NCI-H146 (cell line): ENCODE results near the gene CERKL.
A peak's percentile ranks its signal among the peaks of the same experiment; 100 is the strongest.

ENCODE experiments used
- DNase-seq: peaks from one replicate; lab custom pipeline; 2025; lab: John Stamatoyannopoulos, UW

The CERKL gene

DNA sequence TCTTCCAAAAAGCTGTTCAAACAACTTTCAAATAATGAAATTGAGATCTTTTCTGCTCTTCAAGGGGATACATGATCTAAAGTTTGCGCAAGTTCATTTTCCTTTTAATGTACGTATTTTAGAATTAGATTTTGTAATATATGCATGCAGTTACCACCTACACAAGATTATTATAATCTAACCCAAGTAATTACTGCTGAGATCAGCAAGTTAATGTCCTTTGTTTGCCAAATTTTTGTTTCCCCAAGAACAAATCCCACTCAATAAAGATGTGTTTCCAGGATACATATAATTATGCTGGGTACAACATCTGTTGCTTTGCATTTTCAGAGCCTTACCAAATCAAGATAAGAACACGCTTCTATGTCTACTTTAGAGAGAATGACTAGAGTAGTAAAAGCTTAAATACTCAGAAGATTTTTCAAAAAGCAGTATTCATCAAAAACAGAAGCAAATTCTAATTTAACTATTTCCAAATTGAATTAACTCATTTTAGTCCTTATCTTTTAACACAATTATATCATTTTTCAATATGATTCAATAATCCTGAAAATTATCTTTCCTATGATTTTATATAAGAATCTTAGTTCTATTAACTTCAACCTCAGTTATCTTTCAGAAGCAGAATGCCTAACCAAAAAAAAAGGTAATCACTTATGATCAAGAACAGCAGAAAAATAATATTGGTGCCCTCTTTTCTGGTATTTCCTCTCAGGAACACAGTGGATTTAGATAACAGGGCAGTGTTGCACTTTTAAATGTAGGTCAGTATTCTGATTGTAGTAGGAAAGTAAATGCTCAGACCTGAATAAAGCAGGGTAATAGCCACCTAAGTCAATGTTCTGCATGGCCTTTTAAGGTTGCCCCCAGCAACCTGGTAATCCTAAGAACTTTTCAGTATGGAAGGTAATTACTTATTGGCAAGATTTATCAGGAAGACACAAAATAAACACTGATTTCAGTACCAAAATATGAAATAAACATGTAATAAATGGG is 28.0 kb downstream of the CERKL start:
- DNase-seq, result no peak

DNA sequence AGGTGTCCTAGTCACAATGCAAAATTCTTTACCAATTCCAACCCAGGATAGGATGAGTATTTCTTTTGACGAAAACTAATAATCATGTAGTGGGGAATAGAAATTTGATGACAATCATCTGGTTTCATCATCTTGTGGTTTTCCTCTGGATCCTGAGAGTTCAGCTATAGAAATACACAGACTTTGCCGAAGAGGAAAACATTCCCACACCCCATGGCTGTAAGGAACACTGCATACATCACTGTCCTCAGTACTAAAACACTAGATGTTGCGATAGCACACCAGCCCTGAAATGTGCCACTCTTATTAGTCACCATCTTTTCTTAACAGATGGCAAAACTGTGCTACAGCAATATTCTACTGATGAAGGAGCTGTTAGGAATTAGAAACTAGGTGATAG is 29.4 kb downstream of the CERKL start:
- DNase-seq, result no peak

DNA sequence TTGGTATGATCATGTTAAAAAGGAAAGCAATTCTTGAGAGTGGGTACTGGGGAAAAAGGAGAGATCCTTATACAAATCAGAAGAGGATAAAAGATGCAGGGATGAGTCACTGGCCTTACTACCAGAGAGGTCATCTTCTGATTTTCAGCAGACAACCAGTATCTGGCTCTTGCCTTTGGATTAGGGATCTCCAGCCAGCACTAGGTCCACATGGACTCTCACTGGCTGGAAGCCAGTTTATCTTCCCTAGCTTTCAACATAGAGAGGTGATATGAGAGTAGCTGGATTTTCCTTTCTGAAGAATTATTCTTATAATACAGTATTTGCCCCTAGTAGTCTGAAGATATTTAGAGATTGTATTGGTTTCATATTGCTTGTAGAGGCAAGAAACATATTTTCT is 30.2 kb downstream of the CERKL start:
- DNase-seq, result no peak

DNA sequence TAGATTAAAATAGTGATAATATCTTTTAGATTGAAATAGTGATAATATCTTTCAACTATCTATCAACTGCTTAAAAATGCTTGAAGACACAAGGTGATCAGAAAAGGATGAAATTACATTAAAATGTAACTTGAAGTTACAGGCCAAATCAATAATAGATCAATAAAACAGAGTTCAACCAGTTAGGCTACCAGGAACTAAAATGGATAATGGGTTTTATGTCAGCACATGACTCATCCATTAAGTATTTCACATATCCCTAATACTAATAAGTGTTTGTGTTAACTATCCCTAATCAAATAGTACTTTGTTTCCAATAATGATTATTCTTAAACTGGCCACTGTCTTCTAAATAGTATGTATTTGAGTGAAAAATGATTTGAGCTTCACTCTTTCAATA is 33.7 kb downstream of the CERKL start:
- DNase-seq, result no peak

DNA sequence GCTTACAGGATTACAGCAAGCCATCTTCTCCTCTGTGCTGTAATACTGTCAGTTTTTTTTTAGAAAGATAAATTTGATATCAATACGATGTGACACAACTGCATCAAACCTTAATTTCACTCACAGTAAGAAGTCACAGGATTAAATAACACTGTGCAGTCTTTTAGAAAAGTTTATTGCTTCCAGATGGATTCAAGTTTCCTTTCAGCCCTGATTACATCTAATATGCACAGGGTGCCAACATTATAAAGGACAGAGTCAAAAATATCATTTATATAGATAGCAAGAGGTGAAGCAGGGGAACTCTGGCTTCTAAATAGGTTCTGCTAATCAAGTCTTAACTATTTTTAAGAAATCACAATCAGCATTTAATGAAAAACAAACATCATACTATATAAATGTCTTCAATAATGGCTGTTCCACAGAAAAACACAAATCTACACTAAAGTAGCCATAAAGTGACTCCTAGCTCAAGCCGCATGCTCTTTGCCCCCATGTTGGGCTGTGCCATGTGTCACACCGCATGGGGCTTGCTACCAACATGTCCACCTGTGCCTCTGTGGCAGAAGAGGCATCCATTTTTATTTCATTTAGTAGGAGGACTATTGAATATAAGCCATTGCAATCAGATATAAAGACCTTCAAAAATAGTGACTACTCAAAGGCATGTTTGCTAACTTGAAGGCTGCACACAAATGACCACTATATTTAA is 35.0 kb downstream of the CERKL start:
- DNase-seq, result no peak

DNA sequence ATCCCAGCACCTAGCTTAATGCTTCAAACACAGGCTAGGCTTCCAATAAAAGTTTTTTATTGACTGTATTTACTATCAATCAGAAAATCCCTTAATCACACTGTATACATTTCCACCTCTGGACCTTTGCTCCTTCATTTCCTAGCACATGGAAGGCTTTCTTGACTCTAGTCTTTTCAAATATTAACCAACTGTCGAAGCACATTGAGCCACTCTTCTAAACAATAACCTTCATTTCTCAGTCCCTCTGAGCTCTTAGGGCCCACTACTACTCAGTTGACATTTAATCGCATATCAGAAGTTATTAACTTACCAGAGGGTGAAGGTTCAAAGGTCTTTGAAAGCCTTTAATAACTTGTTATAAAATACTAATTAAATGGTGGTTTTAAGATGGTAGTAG is 37.4 kb downstream of the CERKL start:
- no peak for DNase-seq

DNA sequence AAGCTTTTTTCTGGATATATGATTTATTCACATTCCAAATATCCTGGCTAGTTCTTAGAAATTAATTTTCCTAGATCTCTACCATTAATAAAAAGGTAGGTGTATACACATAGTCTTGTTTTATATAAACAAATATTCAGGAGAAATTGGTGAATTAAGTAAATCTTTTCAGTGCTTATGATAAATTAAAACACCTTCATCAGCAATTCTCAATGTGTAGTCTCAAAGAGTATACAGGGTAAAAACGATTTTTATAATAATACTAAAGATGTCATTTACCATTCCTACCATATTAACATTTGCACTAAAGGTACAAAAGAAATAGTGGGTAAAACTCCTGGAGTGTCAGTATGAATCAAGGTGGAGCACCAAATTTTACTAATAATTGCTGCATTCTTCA is 40.2 kb downstream of the CERKL start:
- no peak for DNase-seq

DNA sequence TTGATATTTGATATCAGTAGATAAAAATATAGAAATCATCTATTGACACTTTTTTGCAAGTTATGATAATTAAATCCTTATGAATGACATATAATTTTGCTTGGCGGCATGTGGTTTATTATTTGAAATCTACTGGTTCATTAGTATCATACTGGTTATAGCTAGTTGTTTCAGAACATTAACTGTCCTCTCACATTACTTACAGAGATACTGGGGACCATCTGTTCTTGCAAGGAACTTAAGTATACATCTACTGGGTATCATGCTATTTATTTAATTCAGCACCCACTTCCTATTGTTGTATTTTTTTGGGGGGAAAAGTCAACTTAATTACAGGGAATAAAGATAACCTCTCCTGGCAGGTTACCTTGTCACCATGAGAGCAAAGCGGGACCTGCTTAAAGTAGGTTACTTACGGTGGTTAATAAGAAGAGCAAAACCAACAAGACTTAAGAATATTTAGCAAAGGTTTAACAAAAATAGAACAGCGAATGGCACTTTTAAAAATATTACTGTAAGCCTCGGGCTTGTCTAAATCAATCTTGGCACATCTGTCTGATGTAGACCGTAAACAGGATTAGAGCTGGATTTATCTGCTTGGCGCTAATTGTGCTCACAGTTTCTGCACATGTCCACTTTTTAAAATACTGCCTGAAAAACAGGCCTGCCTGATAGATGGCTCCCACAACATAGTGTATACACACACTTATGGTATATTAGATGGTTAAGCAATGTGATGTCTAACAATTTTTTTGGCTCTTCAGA is 41.8 kb downstream of the CERKL start:
- DNase-seq, result no peak

DNA sequence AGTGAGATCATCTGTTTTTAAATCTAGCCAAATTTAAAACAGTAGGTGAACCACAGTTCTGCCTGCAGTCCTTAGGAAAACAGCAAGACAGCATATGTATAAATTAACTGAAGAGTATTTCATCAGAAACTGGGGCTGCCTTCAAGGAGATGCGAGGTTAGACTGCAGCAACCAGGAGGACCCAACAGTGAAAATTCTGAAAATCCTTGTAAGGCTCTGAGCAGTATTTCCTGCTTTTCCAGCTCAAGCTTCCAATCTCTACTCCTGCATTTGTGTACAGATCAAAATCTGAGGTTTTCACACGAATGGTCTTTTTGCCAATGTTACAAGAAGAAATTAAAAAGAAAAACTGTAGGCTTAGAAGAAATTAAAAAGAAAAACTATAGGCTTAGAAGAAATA is 43.7 kb downstream of the CERKL start:
- DNase-seq, result no peak

DNA sequence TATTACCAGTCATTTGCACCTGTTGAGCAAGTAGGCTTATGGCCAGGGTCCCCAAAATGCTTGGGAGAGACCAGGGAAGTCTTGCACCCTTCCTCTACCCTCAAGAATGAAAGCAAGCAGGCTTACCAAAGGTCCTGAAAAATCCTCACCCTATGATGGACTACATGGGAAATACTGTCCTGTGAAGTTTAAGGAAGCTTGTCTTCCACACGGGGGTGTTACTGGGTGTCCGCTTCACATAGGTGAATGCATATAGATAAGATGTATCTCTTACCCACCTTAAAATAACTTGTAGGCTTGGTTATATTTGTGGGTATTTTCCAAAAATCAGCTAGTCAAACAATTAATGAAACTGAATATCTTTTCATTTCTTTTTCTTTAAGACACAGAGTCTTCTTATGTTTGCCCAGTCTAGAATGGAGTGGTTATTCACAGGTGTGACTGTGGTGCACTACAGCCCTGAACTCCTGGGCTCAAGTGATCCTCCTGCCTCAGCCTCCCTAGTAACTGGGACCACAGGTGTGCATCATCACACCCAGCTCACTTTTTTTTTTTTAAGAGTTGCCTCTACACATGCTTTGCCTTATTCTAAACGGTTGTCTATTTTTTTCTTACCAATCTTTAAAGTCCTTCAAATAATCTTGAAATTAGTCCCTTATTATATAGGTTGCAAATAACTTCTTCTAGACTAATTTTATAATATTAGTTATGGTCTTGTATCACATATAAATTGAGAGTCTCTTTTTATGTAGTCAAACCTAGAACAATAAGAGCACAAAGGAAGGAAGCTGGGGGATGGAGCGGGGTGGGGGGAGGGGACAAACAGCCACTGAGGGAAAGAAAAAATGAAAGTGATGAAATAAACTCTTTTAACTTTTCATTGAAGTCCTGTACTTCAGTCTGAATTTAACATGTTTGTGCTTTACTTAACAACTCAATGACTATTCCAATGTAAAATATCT is 49.0 kb downstream of the CERKL start:
- no peak for DNase-seq

DNA sequence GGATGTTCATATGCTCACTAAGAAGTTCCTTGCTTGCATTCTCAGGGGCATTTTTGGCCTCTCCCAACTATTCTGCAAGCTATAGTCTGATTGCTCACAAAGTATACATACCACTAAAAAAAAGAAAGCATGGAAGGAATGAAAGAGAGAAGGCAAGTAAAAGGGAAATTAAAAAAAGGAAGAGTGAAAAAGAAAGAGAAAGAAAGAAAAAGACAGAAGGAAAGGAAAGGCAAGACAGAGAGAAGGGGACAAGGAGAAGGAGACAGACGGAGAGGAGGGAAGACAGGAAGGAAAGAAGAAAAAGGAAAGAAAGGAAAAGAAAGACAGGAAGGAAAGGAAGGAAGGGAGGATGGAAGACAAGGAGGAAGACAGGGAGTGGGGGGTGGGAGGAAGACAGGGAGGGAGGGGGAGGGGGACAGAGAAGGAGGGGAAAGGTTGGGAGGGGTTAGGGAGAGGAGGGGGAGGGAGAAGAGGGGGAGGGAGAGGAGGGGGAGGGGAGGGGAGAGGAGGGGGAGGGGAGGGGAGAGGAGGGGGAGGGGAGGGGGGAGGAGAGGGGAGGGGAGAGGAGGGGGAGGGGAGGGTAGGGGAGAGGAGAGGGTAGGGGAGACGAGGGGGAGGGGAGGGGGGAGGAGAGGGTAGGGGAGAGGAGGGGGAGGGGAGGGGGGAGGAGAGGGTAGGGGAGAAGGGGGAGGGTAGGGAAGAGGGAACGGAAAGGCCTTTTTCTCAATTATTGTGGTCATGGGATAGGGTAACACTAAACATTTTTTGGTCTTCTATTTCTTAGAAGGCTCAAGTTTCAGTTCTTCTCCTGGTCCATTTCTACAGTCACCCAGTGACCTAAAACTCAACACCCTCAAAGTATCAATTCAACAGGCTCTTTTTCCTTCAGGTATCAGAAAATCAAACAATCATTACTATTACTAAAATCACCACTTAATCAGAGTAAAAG is 50.7 kb downstream of the CERKL start:
- no peak for DNase-seq

DNA sequence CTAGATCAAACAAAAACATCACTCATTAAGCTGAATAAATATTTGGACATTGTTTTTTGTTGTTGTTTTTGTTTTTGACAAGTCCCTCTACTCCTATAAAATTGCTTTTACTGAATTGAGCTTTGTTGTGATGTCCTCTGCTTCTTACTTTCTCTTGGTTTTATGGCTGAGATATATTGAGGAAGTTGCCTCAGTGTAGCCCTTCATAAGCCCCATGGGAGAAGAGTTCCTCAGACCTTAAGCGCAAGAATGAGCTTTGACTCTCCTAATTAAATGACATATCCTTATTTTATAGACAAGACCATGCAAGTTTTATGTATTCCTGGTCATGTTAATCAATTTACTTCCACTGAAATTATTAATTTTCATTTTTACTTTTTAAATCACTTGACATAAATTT is 54.9 kb downstream of the CERKL start:
- no peak for DNase-seq

DNA sequence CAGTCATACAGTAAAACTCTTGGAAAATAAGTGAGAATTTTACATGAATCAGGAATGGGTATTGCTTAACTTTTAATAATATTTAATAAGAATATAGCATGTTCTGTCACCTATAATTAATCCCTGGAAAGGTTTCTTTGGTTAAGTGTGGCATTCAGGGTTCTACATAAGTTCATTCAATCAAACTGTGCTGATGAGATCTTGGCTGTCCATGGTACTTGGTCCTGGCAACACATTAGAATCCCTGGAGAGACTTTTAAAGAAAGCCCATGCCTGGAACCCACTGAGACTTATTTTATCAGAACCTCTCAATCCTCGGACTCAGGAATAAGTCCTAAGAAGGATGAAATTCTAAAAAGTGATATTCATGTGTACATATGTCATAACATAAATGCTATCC is 60.3 kb downstream of the CERKL start:
- no peak for DNase-seq

DNA sequence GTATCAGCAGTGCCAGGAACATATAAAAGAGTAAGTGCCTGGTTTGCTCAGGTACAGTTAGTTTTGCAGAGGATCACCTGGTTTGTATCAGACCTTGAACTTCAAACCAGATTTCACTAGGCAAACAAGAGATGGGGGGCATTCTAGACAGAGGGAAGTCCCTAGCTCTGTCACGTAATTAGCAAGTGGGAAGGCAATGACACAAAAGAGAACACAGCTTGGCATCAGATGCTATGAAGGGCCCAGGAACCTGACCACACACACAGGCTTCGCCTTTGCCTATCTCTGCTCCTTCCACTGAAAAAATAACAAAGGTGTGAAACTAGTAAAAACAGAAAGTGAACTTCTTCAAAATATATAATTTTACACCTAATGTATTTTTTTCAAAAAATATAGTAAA is 62.6 kb downstream of the CERKL start:
- peak; percentile 4 for DNase-seq

DNA sequence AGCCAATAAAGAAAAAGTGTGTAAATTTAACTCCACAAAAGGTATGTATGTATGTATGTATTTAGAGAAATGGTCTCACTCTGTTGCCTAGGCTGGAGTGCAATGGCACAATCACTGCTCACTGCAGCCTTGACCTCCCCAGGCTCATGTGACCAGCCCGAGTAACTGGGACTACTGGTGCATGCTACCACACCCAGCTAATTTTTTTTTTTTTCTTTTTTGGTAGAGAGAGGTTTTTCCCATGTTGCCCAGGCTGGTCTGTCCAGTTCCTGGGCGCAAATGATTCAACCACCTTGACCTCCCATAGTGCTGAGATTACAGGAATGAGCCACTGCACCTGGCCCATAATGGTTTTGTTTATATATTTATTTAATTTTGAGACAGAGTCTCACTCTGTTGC is 67.1 kb downstream of the CERKL start:
- DNase-seq, result no peak

DNA sequence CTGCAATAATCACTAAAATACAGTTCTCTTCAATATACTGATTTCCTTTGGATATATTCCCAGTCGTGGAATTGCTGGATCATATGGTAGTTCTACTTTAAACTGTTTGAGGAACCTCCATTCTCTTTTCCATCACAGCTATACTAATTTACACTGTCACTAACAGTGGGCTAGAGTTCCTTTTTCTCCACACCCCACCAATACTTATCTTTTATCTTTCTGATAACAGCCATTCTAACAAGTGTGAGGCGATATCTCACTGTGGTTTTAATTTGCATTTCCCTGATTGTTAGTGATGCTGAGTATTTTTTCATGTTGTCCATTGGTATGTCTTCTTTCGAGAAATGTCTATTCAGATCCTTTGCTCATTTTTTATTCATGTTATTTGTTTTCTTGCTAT is 68.4 kb downstream of the CERKL start:
- DNase-seq, result no peak

DNA sequence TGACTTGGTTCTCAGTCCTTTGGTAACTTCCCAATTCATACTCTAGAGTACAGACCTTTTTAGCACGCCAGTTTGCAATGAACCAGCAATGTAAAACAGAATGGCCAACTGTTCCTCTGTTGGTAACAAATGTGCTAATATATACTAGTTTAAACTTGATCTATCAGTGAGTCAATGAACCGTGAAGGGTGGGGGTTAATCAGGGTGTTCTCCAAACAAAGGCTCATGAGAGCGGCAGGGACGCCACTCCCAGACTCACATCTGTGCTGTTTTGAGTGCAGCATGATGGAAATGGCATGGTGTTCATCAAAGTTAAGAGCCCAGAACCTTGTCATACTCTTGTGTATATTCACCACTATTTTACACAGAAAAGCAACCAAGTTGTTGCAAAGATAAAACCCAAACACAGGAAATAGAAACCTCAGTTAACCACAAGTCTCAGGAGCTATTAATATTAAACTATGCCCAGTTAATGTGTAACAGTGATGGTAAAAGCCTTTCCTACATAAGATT is 70.3 kb downstream of the CERKL start:
- peak; percentile 97 for DNase-seq

DNA sequence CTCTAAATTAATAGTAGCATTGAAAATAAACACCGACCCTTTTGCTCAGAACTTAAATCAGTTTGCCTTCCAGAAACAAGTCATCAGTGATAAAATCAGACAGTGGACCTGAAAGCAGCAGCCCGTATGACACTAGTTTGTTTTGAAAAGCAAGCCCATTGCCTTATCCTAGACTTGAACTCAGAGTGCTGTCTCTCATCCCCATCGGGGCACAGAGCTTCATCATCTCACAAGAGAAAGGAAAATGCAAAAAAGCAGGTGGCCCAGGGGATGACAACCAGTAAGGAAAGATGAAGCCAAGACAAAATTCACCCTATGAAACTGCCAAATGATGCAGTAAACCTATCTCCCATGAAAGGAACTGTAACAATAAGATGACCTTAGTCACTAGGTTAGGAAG is 71.2 kb downstream of the CERKL start:
- peak; percentile 61 for DNase-seq

DNA sequence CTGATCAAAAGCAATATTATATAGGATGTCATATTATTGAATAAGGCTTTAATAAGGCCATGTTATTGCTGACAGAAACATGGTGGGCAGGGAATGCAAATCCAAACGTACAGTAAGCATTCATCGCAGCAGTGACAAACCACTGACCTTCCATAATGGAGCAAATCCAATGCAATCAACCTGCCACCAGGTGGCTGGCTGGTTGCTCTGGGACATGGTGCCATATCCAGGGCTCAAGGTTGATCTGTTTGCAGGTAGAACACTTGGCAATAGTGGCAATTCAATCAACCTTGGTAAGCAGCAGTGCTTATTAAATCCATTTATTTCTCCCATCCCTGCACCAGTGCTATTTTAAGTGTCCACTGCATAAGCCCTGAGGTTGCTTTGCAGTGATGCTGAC is 75.4 kb downstream of the CERKL start:
- peak; percentile 38 for DNase-seq

DNA sequence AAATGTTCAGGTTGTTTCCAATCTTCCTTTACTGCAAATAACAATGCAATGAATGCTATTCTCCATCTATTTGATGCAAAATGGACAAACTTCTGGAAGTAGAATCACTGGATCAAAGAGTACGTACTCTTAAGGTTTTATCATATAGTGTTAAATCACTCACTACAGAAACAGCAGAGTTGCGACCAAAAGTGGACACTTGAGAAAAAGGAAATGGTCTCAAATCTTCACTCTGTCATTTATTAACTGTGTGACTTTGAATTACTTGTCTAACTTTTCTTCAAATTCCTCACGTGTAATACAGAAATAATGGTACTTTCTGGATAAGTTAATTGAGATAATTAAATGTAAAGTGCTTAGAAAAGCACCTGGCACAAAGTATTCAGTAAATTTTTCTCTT is 78.1 kb downstream of the CERKL start:
- no peak for DNase-seq
